OCI-LY3 (cell line): ENCODE results near the gene ANXA11.

Source experiments
- H2AFZ ChIP-seq: fragments of 200-600, 300-600 bp; shearing (Covaris generic); 2 replicates; pipeline ENCODE4 v1.6.0; 2014; ENCODE audit warnings: antibody characterized with exemption, low read depth, low read length
- H3K27ac ChIP-seq: fragments of 200-600, 300-600 bp; sonication (generic); 2 replicates; pipeline ENCODE4 v1.5.1; 2014; ENCODE audit warnings: mild to moderate bottlenecking, low read length, moderate library complexity, mixed read lengths
- H3K27me3 ChIP-seq: fragments of 200-600, 300-600 bp; sonication (generic); 2 replicates; pipeline ENCODE4 v1.6.1; 2014; ENCODE audit warnings: low read depth, low read length, mixed read lengths
- H3K36me3 ChIP-seq: fragments of 200-600, 300-600 bp; sonication (generic); replicated peaks from 2 replicates; pipeline ENCODE3; 2014; ENCODE audit warnings: low read depth, low read length, mixed read lengths
- H3K4me1 ChIP-seq: fragments of 300-600, 200-600 bp; sonication (generic); 2 replicates; pipeline ENCODE4 v1.6.1; 2014; ENCODE audit warnings: low read length, mixed read lengths
- H3K4me2 ChIP-seq: fragments of 200-600, 300-600 bp; sonication (generic); 2 replicates; pipeline ENCODE4 v1.6.1; 2014; ENCODE audit warnings: low read length, mixed read lengths
- H3K4me3 ChIP-seq: fragments of 300-600, 200-600 bp; sonication (generic); 2 replicates; pipeline ENCODE4 v1.5.1; 2014; ENCODE audit warnings: antibody characterized with exemption, mild to moderate bottlenecking, low read length, moderate library complexity
- H3K79me2 ChIP-seq: fragments of 300-600, 200-600 bp; shearing (Covaris generic); 2 replicates; pipeline ENCODE4 v1.6.1; 2014; ENCODE audit warnings: mild to moderate bottlenecking, low read length, mixed read lengths
- H3K9ac ChIP-seq: fragments of 300-600, 200-600 bp; shearing (Covaris generic); 2 replicates; pipeline ENCODE4 v1.6.0; 2014; ENCODE audit warnings: mild to moderate bottlenecking, low read length, moderate library complexity
- H3K9me3 ChIP-seq: fragments of 200-600, 300-600 bp; shearing (Covaris generic); 2 replicates; pipeline ENCODE4 v1.6.1; 2014; ENCODE audit warnings: low read length, mixed read lengths; ENCODE audit not compliant: insufficient read depth
- H4K20me1 ChIP-seq: fragments of 200-600, 300-600 bp; sonication (generic); 2 replicates; pipeline ENCODE4 v1.6.1; 2016; ENCODE audit warnings: low read length, mixed read lengths; ENCODE audit not compliant: insufficient read depth
- CTCF ChIP-seq: fragments of 200-600, 300-600 bp; sonication (generic); IDR thresholded peaks from 2 replicates; pipeline ENCODE4 v1.5.1; 2014; ENCODE audit warnings: antibody characterized with exemption, low read length, low read depth
- EZH2phosphoT487 ChIP-seq: fragments of 200-600 bp; shearing (Covaris generic); IDR thresholded peaks from 2 replicates; pipeline ENCODE4 v1.6.1; 2018; ENCODE audit warnings: antibody characterized with exemption, mixed run types, low read depth

ANXA11 gene

GRCh38 chr10:80144696-80145131 is 60.6 kb downstream of the ANXA11 start:
- TF ChIP-seq CTCF: no peak
- TF ChIP-seq EZH2phosphoT487: no peak
- no peak overlapping the region for H2AFZ ChIP-seq
- no peak overlapping the region for H3K27ac ChIP-seq
- H3K4me2 ChIP-seq: peak overlapping the region; percentile 99
- 0 out of 2 replicates have a peak, but pooled peaks cover 2% of the 10 kb centered on the region for H4K20me1 ChIP-seq
- no peaks in the 10 kb centered on the region for H3K79me2 ChIP-seq
- H3K4me1 ChIP-seq: peaks cover 13% of the 10 kb centered on the region
- H3K9ac ChIP-seq: peak overlapping the region; percentile 13; the same call in 1 of the 2 replicates
- H3K27me3 ChIP-seq: no peaks in the 10 kb centered on the region
- no peaks in the 10 kb centered on the region for H3K36me3 ChIP-seq
- H3K9me3 ChIP-seq: no peaks in the 10 kb centered on the region
- peak overlapping the region; percentile 64 for H3K4me3 ChIP-seq

- no peak overlapping the region for H2AFZ ChIP-seq
- H3K4me3 ChIP-seq: peak overlapping the region; percentile 74
- H3K36me3 ChIP-seq: no peaks in the 10 kb centered on the region
- H3K4me1 ChIP-seq: peaks cover 13% of the 10 kb centered on the region
- H3K27me3 ChIP-seq: no peaks in the 10 kb centered on the region
- no peaks in the 10 kb centered on the region for H3K9me3 ChIP-seq
- no peak overlapping the region for H3K27ac ChIP-seq
- TF ChIP-seq EZH2phosphoT487 (no peak), CTCF (no peak)
- H3K4me2 ChIP-seq: peak overlapping the region; percentile 99
- no peaks in the 10 kb centered on the region for H3K79me2 ChIP-seq
- H4K20me1 ChIP-seq: 0 out of 2 replicates have a peak, but pooled peaks cover 2% of the 10 kb centered on the region
- peak overlapping the region; percentile 40; the same call in 1 of the 2 replicates for H3K9ac ChIP-seq
These were observed 61.2 kb downstream of the ANXA11 start for GRCh38 chr10:80144067-80144695.

- Histone ChIP-seq H3K27ac (no peak overlapping the region), H3K9ac (no peak overlapping the region), H3K4me3 (no peak overlapping the region), H4K20me1 (0 out of 2 replicates have a peak, but pooled peaks cover 2% of the 10 kb centered on the region), H3K4me2 (no peak overlapping the region), H3K9me3 (no peaks in the 10 kb centered on the region), H3K27me3 (no peaks in the 10 kb centered on the region), H2AFZ (no peak overlapping the region), H3K79me2 (no peaks in the 10 kb centered on the region), H3K36me3 (no peaks in the 10 kb centered on the region), H3K4me1 (peaks cover 13% of the 10 kb centered on the region)
- no peak for TF ChIP-seq EZH2phosphoT487
- TF ChIP-seq CTCF: no peak
These were observed 63.5 kb downstream of the ANXA11 start for GRCh38 chr10:80141696-80142460.

- TF ChIP-seq EZH2phosphoT487 (no peak), CTCF (no peak)
These were observed 65.1 kb downstream of the ANXA11 start for GRCh38 chr10:80140251-80140650.

More at GRCh38 chr10:80140251-80140650, 65.1 kb downstream of the ANXA11 start:
- H3K9ac ChIP-seq: no peak overlapping the region
- H3K79me2 ChIP-seq: no peaks in the 10 kb centered on the region
- H3K27me3 ChIP-seq: no peaks in the 10 kb centered on the region
- H3K36me3 ChIP-seq: no peaks in the 10 kb centered on the region
- H3K9me3 ChIP-seq: no peaks in the 10 kb centered on the region
- peaks cover 13% of the 10 kb centered on the region for H3K4me1 ChIP-seq
- no peak overlapping the region for H3K4me3 ChIP-seq
- H3K4me2 ChIP-seq: no peak overlapping the region
- no peak overlapping the region for H2AFZ ChIP-seq
- no peak overlapping the region for H3K27ac ChIP-seq
- H4K20me1 ChIP-seq: 0 out of 2 replicates have a peak, but pooled peaks cover 2% of the 10 kb centered on the region
